ENCODE measurements around the gene MAD1L1. TPM values are rescaled to one million over a fixed set of nuclear protein-coding genes. Genes with fewer than 3 reads are reported as not detected.

Gene MAD1L1
- total RNA-seq, 1 experiment from 2014 or later: 43.8 TPM

GRCh38 chr7:2080477-2080876, 152.3 kb downstream of the MAD1L1 start:
- H3K9me3 Mint-ChIP-seq: no peaks in the 10 kb centered on the region
- peak overlapping the region; percentile 84 for H3K27ac Mint-ChIP-seq
- H3K27me3 Mint-ChIP-seq (ENCODE audit: low read depth): no peaks in the 10 kb centered on the region
- ChIA-PET CTCF (interaction anchor here (1.2 kb wide), 1 partner anchor 197 kb away, joined by 3 read pairs; no protein-coding TSS in a partner anchor), POLR2A (interaction anchor here (0.6 kb wide), 2 partner anchors 90 to 527 kb away, joined by 4 to 5 read pairs; no protein-coding TSS in a partner anchor)
- H3K4me1 Mint-ChIP-seq: peaks cover 6% of the 10 kb centered on the region
- no peak for ATAC-seq
- H3K4me3 Mint-ChIP-seq: no peak overlapping the region
- DNase-seq (ENCODE audit: low spot score): no peak
- TF ChIP-seq SMAD3 (CRISPR knock-in tag; IDR thresholded peaks at IDR 0.05; ENCODE audit: borderline replicate concordance) (no peak), NFE2L1 (CRISPR knock-in tag; IDR thresholded peaks at IDR 0.05) (no peak), ZBTB21 (CRISPR knock-in tag; IDR thresholded peaks at IDR 0.05; ENCODE audit: borderline replicate concordance) (no peak), ESRRA (CRISPR knock-in tag; IDR thresholded peaks at IDR 0.05; ENCODE audit: borderline replicate concordance) (no peak)
- peaks cover 4% of the 10 kb centered on the region; the same call in 1 of the 2 replicates for H3K36me3 Mint-ChIP-seq

- no peak for ATAC-seq
- Mint-ChIP-seq H3K27ac (peak overlapping the region; percentile 37; the same call in 1 of the 2 replicates), H3K9me3 (no peaks in the 10 kb centered on the region), H3K36me3 (peaks cover 4% of the 10 kb centered on the region; the same call in 1 of the 2 replicates), H3K4me1 (peaks cover 6% of the 10 kb centered on the region), H3K4me3 (no peak overlapping the region), H3K27me3 (ENCODE audit: low read depth) (no peaks in the 10 kb centered on the region)
- ChIA-PET POLR2A (no interaction called here), CTCF (interaction anchor here (1.2 kb wide), 1 partner anchor 196 kb away, joined by 3 read pairs; no protein-coding TSS in a partner anchor)
- DNase-seq (ENCODE audit: low spot score): no peak
- no peak for TF ChIP-seq USF1 (CRISPR knock-in tag; IDR thresholded peaks at IDR 0.05)
These were observed 152.7 kb downstream of the MAD1L1 start for GRCh38 chr7:2080060-2080387.

- POLR2A ChIA-PET: no interaction called here
- CTCF ChIA-PET: interaction anchor here (0.6 to 1.2 kb wide), 2 partner anchors 196 to 415 kb away, joined by 3 read pairs; no protein-coding TSS in a partner anchor
- Mint-ChIP-seq H3K4me3 (no peak overlapping the region), H3K4me1 (peaks cover 6% of the 10 kb centered on the region), H3K27me3 (ENCODE audit: low read depth) (no peaks in the 10 kb centered on the region), H3K27ac (peak overlapping the region; percentile 37), H3K9me3 (no peaks in the 10 kb centered on the region), H3K36me3 (peaks cover 4% of the 10 kb centered on the region; the same call in 1 of the 2 replicates)
- DNase-seq (ENCODE audit: low spot score): no peak
- TF ChIP-seq OVOL2 (CRISPR knock-in tag; IDR thresholded peaks at IDR 0.05; ENCODE audit: borderline replicate concordance) (no peak), GRHL2 (CRISPR knock-in tag; IDR thresholded peaks at IDR 0.05; ENCODE audit: insufficient replicate concordance, severe bottlenecking) (no peak), E2F4 (CRISPR knock-in tag; IDR thresholded peaks at IDR 0.05; ENCODE audit: borderline replicate concordance, low read depth) (no peak), ZNF219 (CRISPR knock-in tag; IDR thresholded peaks at IDR 0.05; ENCODE audit: borderline replicate concordance) (no peak), IRF1 (CRISPR knock-in tag; IDR thresholded peaks at IDR 0.05) (no peak), ZNF121 (CRISPR knock-in tag; IDR thresholded peaks at IDR 0.05) (no peak), ELF4 (CRISPR knock-in tag; IDR thresholded peaks at IDR 0.05; ENCODE audit: low read depth) (no peak), GTF2I (CRISPR knock-in tag; conservative IDR thresholded peaks at IDR 0.05) (no peak), PRRX2 (CRISPR knock-in tag; IDR thresholded peaks at IDR 0.05) (no peak), FOXJ3 (CRISPR knock-in tag; IDR thresholded peaks at IDR 0.05; ENCODE audit: borderline replicate concordance) (no peak), ESRRA (CRISPR knock-in tag; IDR thresholded peaks at IDR 0.05; ENCODE audit: borderline replicate concordance) (no peak), TEAD1 (CRISPR knock-in tag; IDR thresholded peaks at IDR 0.05) (no peak), ZNF396 (CRISPR knock-in tag; IDR thresholded peaks at IDR 0.05; ENCODE audit: borderline replicate concordance) (no peak), HMGA2 (CRISPR knock-in tag; IDR thresholded peaks at IDR 0.05) (no peak), ZNF138 (CRISPR knock-in tag; conservative IDR thresholded peaks at IDR 0.05) (no peak), FOXP4 (CRISPR knock-in tag; IDR thresholded peaks at IDR 0.05) (no peak), NFE2L1 (CRISPR knock-in tag; IDR thresholded peaks at IDR 0.05) (no peak), RELA (CRISPR knock-in tag; IDR thresholded peaks at IDR 0.05; ENCODE audit: borderline replicate concordance) (no peak)
- TF ChIP-seq, protein P1, sequence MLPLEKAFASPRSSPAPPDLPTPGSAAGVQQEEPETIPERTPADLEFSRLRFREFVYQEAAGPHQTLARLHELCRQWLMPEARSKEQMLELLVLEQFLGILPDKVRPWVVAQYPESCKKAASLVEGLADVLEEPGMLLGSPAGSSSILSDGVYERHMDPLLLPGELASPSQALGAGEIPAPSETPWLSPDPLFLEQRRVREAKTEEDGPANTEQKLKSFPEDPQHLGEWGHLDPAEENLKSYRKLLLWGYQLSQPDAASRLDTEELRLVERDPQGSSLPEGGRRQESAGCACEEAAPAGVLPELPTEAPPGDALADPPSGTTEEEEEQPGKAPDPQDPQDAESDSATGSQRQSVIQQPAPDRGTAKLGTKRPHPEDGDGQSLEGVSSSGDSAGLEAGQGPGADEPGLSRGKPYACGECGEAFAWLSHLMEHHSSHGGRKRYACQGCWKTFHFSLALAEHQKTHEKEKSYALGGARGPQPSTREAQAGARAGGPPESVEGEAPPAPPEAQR (CRISPR knock-in tag; IDR thresholded peaks at IDR 0.05): no peak
- TF ChIP-seq, protein P2, sequence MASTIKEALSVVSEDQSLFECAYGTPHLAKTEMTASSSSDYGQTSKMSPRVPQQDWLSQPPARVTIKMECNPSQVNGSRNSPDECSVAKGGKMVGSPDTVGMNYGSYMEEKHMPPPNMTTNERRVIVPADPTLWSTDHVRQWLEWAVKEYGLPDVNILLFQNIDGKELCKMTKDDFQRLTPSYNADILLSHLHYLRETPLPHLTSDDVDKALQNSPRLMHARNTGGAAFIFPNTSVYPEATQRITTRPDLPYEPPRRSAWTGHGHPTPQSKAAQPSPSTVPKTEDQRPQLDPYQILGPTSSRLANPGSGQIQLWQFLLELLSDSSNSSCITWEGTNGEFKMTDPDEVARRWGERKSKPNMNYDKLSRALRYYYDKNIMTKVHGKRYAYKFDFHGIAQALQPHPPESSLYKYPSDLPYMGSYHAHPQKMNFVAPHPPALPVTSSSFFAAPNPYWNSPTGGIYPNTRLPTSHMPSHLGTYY (CRISPR knock-in tag; IDR thresholded peaks at IDR 0.05): no peak
- ATAC-seq: no peak
These were observed 153.2 kb downstream of the MAD1L1 start for GRCh38 chr7:2079332-2080059.
